KBM-7 (cell line): Measurements from ENCODE around the gene DOCK6.

Experiments
- DNase-seq: peaks from one replicate; pipeline ENCODE4 v3.0.0-alpha.2; 2015
- in situ Hi-C: fragments of 300-500 bp; cut with MboI; formaldehyde crosslinking; loops from 2 replicates; pipeline ENCODE4 v1.14.3; 2020; ENCODE audit warnings: low sequenced_read_pairs, low pct_unique_long_range_greater_than_20kb, mixed read lengths

DOCK6 gene

DNA sequence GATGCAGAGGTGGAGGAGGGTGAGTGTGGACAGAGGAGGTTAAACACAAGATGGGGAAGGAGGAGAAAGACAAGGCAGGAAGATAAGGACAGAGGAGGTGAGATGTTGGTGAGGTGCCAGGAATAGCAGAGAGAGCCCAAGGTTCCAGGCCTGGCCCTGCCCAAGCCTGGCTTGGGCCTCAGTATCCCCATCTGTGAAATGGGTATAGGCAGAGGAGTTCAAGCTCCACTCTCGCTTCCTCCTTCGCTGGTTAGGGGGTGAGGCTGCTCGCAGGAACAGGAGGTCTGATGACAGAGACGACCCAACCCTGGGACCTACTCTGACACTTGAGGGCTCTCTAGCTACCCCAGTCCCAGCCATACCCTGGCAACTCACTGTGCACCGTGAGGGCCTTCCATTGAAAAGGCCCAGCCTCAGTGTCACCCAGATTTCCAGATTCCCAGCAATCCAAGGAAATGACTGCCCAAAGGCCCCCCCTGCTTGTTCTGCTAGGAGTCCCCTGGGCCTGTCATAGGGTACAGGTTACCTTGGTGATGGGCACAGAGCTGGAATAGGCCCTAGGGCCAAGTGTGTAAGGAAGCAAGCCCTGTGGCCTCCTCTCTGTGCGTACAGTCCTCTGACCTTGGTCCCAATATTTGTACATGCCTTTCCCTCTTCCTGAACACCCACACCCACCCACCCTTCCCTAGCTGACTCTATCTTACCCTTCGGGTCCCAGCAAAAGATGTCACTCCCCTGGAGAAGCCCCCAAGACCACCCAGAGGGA is 31.5 kb downstream of the DOCK6 start:
- in situ Hi-C loops: no loop called here
- DNase-seq: no peak

DNA sequence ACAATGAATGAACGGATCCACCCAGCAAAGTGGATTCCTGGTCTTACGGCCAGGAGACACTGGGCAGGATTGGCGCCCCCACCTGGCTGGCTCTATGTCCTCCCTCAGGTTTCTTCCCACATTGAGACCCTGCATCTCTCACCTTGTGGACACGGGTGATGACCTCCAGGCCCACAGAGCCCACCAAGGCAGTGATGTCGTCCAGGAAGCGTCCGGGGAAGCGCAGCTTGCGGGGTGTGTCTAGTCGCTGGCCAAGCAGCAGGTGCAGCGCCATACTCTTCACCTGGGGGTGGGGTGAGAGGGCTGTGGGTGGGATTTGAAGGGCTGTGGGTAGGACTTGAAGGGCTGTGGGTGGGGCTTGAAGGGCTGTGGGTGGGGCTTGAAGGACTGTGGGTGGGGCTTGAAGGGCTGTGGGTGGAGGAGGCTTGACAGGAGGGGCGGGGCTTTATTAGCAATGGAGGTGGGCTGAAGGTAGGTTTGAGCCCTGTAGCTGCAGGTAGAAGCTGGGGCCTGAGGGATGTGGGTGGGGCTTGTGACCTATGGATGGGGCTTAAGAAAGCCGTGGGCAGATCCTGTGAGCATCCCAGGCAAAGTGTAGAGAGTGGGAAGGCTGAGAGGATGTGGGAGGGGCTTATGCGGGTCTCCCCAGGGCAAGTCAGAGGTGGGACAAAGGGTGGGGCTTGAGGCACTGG is 35.0 kb downstream of the DOCK6 start:
- DNase-seq: peak; percentile 32
- in situ Hi-C loops: no loop called here

DNA sequence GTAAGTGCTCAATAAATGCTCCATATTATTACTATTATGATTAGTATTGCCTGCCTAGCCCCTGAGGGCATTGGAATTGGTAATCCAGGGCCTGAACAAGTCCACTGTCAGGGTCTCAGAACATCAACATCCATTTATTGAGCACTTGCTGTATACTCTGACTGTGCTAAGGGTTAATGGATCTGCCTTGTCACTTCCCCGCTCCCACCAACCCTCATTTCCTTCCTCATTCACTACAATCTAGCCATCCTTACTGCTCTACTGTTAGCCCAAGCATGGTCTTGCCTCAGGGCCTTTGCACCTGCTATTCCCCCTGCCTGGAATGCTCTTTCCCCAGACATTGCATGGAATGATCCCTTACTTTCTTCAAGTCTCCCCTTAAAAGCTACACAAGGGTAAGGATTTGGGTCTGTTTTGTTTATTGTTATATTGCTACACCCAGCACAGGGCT is 35.6 kb downstream of the DOCK6 start:
- no peak for DNase-seq
- in situ Hi-C loops: no loop called here

DNA sequence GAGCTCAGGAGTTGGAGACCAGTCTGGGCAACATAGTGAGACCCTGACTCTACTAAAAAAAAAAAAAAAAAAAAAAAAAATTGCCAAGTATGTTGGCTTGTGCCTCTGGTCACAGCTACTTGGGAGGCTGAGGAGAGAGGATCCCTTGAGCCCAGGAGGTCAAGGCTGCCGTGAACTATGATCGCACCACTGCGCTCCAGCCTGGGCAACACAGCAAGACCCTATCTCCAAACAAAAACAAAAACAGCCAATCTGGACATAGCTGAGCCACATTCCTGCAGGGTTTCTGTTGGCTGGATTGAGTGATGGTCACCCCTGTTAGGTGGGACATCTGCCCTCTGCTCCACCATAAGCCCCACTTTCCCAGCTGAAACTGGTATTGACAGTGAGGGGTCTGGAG is 36.5 kb downstream of the DOCK6 start:
- DNase-seq: no peak
- in situ Hi-C loops: no loop called here

DNA sequence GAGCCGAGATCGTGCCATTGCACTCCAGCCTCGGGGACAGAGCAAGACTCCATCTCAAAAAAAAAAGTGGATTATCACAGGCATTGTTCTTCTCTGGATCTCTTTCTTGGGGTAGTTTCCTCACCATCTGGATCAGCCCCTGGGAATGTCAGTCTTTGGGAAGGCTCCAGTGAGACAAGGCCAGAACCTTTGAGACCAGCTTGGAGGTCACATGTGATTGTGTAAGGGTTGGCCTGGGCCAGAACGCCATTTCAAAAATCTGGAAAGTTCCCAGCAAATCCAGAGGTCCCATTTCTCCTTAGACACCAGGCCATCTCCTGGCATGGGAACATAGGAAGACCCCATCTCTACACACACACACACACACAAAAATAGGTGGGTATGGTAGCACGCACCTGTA is 37.2 kb downstream of the DOCK6 start:
- no peak for DNase-seq

DNA sequence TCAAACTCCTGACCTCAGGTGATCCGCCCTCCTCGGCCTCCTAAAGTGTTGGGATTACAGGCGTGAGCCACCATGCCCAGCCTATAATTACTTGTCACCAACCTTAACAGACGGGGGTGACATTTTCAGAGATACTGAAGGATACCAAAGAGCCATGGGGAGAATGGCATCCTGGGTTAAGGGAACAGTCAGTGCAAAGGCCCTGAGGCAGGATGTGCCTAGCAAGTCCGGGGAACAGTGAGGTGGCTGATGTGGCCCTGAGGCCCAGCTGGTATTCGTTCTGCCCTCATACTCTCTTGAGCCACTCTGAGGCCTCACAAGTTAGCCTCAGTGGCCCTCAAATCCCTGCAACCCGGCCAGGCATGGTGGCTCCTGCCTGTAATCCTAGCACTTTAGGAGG is 37.9 kb downstream of the DOCK6 start:
- no peak for DNase-seq
- in situ Hi-C loops: no loop called here

More for the DNA sequence above, 37.2 kb downstream of the DOCK6 start:
- in situ Hi-C loops: no loop called here

DNA sequence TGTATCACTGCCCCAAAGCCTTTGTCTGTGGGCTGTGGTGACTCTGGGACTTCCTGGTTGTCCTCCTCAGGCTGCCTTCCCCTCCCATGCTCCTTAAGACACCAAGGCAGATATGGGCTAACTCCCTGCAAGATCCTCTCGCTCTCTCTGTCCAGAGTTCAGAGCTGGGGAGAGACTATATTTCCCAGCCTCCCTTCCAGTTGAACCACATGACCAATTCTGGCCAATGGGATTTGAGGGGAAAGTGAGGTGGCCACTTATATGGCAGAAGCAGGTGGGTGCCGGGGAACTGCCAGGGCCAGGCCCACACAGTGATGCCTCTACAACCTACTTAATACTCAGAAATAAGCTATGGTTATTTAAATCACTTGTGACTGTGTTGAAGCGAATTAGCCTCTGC is 39.1 kb downstream of the DOCK6 start:
- in situ Hi-C loops: no loop called here
- DNase-seq: no peak

DNA sequence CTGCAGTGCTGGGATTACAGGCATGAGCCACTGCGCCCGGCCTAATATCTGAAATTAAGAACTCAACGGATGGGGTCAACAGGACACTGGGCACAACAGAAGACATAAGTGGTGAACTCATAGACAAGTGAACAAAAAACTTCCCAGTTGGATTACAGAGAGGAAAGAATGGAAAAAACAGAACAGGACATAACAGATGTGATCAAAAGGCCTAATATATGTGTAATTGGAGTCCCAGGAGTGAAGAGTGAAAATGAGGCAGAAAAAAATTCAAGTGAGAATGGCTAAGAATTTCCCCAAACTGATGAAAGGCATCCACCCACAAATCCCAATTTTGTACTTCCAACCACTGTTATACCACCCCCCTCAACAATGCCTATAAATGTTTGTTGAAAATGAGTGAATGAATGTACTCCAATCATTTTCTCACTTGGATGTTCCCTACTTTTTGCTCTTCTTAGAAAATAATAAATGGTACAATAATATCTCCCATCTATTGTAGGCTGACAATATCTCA is 41.2 kb downstream of the DOCK6 start:
- no peak for DNase-seq
- in situ Hi-C loops: no loop called here

DNA sequence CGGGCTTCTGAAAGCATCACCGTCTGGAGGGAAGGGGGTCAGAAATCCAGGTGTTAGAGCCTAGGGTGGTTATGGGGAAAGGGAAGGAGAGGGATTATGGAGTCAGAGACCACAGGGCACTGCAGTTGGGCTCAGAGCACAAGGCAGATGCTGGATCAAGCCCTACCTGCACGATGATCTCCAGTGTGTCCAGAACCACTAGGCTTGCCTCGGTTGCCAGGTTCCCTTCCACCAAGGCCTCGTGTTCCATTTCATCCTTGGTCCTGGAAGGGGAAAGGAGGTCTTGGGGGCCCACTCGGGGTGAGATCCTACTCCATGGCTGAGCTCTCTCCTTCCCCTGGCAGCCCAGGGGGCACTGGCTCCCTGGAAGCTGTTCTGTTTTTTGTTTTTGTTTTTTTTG is 47.9 kb downstream of the DOCK6 start:
- in situ Hi-C loops: no loop called here

DNA sequence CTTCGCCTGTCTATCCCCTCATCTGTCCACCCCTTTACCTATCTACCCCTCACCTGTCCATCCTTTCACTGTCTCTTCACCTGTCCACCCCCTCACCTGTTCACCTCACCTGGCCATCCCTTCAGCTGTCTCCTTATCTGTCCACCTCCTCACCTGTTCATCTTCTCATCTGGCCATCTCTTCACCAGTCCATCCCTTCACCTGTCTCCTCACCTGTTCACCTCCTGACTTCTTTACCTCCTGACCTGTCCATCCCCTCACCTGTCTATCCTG is 51.7 kb downstream of the DOCK6 start:
- in situ Hi-C loops: no loop called here
- no peak for DNase-seq

More for the DNA sequence above, 47.9 kb downstream of the DOCK6 start:
- DNase-seq: no peak

DNA sequence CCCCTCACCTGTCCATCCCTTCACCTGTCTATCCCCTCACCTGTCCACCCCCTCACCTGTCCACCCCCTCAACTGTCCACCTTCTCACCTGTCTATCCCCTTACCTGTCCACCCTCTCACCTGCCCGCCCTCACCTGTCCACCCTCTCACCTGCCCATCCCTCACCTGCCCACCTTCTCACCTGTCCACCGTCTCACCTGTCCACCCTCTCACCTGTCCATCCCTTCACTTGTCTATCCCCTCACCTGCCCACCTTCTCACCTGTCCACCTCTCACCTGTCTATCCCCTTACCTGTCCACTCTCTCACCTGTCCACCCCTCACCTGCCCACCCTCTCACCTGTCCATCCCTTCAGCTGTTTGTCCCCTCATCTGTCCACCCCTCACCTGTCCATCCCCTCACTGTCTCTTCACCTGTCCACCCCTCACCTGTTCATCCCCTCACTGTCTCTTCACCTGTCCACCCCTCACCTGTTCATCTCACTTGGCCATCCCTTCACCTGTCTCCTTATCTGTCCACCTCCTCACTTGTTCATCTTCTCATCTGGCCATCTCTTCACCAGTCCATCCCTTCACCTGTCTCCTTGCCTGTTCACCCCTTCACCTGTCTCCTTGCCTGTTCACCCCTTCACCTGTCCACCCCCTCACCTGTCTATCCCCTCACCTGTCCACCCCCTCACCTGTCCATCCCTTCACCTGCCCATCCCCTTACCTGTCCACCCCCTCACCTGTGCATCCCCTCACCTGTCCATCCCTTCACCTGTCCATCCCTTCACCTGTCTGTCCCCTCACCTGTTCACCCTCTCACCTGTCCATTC is 52.3 kb downstream of the DOCK6 start:
- in situ Hi-C loops: no loop called here

DNA sequence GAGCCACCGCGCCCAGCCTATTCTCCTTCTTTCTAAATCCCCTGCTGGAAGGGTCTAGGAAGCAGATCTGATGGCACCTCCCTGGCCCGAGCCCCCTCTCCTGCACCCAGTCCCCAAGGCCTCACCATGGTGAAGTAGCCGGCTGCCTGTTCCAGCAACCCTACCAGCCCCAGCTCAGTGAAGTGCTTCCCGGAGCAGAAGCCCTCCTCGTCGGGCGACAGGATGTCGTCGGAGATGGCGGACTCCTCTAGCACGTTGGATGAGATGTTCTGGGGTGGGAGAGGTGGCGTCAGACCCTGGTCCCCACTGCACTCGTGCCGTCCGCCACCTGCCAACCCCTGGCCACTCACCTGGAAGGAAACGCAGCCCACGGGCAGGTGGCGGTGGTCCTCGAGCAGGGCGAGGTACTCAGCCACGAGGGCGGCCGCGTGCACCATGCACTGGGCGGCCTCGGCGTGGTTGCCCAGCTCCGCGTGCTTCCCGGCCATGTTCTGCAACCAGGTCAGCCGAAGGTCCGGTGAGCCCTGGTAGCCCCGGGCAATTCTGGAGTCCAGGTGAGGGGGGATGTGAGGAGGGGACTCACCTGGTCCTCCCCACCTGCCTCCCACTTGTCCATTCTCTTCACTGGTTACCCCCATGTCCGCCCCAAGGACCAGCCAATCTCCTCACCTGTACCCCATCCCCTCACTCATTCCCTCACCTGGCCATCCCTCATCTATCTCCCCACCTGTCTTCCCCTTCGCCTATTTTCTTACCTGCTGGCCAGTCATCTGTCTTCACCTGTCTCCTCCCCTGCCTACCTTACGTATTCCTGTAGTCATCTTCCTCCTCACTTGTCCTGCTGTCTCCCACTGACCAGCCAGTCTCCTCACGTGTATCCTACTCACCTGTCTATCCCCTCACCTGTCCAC is 53.5 kb downstream of the DOCK6 start:
- in situ Hi-C loops: no loop called here
- DNase-seq: no peak

More for the DNA sequence above, 52.3 kb downstream of the DOCK6 start:
- DNase-seq: no peak

DNA sequence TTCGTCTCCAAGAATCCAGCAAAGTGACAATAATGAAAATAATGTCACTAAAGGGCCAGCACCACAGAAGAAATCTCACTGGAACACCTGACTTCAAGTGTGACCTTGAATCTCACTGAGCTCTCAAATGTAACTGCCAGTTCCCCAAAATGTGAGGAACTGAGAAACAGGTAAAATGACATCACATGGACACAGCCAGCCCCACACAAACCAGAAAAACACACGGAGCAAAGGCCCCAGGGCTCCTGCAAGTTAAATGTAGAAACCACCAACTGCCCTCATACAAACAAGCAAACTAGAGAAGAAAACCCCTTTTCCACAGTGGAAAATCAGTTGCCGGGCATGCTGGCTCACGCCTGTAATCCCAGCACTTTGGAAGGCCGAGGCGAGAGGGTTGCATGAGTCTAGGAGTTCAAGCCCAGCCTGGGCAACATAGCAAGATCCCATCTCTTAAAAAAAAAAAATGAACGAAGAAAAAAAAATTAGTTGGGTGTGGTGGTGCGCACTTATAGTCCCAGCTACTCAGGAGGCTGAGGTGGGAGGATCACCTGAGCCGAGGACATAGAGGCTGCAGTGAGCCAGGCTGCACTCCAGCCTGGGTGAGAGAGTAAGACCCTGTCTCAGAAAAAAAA is 56.3 kb downstream of the DOCK6 start:
- in situ Hi-C loops: no loop called here
- no peak for DNase-seq

DNA sequence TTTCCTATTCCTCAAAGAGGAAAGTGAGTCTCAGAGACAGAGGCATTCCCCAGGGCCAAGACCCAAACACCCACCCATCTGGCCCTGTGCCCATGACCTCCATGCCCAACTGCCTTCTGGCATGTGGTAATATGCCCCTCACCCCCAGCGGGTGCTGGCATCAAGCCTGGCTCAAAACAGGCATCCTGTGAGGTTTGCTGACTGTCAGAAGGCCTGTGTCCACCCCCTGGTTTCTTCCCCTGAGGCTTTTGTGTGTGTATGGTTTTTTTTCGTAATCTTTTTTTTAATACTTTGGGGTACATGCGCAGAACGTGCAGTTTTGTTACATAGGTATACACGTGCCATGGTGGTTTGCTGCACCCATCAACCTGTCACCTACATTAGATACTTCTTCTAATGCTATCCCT is 57.4 kb downstream of the DOCK6 start:
- DNase-seq: no peak
- in situ Hi-C loops: no loop called here

DNA sequence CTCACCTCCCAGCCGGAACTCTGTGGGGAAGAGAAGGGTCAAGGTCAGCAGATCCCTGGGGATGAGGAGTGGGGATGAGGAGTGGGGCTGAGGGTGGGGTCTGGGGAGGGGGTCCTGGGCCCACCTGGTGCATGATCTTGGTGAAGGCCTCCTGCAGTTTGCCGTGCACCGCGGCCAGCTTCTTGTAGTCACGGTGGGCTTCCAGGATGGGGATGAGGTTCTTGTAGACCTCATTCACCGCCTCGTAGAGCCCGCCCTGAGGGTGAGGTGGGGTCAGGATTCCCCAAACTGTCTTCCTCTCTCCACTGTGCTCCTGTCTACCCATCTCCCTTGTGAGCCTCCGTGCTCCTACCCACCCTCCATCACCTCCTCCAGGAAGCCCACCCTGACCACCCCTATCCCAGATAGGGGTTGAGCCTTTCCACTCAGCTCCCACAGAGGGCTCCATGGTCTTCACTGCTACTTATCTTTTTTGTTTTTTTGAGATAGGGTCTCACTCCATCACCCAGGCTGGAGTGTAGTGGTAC is 58.2 kb downstream of the DOCK6 start:
- in situ Hi-C loops: no loop called here
- no peak for DNase-seq

DNA sequence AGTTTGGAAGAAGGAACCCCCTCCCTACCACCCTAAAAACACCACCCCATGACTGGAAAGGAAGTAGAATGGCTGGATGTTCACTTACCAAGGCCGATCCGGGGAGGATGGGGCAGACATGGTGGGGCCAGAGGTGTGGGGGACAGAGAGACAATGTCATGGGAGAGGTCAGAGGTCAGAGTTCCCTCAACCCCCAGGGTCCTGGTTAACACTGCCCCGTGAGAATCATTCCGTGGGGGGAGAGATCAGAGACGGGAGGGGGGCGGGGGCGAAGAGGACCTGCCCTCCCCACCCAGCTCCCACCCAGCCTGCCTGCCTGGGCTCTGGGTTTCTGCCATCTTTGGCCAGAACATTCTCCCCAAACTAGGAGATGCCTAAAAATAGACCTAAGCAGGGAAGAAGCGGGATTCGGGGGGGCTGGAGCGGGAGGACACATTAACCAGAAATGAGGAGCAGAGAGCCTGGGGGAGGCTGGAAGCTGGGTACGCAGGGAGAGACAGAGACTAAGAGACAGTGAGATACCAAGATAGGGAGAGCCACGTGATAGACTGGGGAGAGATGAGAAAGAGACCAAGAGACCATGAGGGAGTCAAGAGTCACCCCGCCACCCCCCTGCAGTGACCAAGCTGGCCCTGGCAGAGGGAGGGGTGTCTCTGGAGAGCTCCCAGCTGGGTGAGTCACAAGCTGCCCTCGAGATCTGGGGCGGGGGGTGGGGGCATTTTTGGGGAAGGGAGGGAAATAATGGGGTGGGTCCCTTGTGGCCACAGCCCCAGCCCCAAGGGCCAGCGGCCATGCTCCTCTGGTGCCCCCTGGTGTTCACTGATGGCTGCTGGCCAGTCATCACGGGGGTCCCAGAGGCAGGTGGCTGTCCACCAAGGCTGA is 58.9 kb downstream of the DOCK6 start:
- in situ Hi-C loops: no loop called here

DNA sequence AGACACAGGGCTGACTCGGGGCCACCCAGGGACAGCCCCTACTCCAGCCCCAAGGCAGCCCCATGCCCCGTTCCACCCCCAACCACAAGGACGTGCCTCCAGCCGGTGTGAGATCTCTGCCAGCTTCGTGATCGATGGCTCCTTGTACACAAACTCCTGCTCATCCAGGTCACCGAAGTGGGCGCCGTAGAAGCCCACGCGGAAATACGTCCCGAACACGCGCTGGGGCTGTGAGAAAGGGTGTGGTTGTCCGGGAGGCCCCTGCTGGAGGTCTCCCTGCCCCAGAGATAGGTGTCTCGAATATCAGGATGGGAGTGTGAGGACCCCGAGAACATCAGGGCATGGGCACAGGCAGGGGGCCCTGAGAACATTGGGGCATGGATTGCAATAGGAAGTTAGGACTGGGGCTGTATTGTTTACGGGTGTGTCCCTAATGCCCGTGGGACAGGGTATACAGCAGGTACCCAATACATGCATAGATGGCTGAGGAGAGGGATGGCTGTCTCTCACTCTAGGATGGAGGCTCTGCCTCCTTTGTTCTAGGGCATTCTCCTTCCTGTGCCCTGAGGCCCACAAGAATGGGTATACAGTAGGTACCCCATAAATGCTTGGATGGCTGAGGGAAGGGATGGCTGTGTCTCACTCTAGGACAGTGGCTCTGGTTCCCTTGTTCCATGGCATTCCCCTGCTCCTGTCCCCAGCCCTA is 59.7 kb downstream of the DOCK6 start:
- no peak for DNase-seq
- in situ Hi-C loops: no loop called here

More for the DNA sequence above, 58.9 kb downstream of the DOCK6 start:
- no peak for DNase-seq
